B cell (primary cell): ENCODE measurements around the gene MTUS2. TPM values are rescaled to one million over a fixed set of nuclear protein-coding genes. Genes with fewer than 3 reads are reported as not detected.

Experiments
- ATAC-seq: fragments of 200-7000 bp; cut with Tn5 transposase; one replicate; pipeline ENCODE4 v1.10.0; 2021; ENCODE audit warnings: low read depth, mild to moderate bottlenecking, moderate number of reproducible peaks, moderate library complexity
- CTCF ChIA-PET: fragments of 350-600 bp; sonication (Branson Sonifier 250); formaldehyde crosslinking; loops from one replicate; lab custom pipeline; 2021; ENCODE audit warnings: antibody characterized with exemption, inconsistent platforms; lab: Charles Lee
- POLR2A ChIA-PET: fragments of 350-600 bp; sonication (Branson Sonifier 250); formaldehyde crosslinking; loops from one replicate; lab custom pipeline; 2021; ENCODE audit warnings: antibody characterized with exemption; lab: Charles Lee
- DNase-seq: peaks from one replicate; pipeline ENCODE4 v3.0.0; 2013
- H2AFZ ChIP-seq: 2 replicates; pipeline ENCODE4 v1.6.1; 2012; ENCODE audit warnings: mild to moderate bottlenecking, low read depth, low read length; ENCODE audit not compliant: insufficient read depth, poor library complexity, severe bottlenecking
- H3K27ac ChIP-seq, 2 donors: 1 replicate in 1 of 2; 2 replicates in 1 of 2; pipeline ENCODE4 v1.5.1; 2012 to 2013; ENCODE audit warnings: low read length in 2 of 2, mild to moderate bottlenecking in 2 of 2, moderate library complexity in 1 of 2
- H3K27me3 ChIP-seq, 4 experiments: fragments of 200-600 bp in 1 of 4; sonication (generic) in 1 of 4; replicated peaks in 1 of 4; 1 replicate in 2 of 4; 2 replicates in 2 of 4; pipeline versions ENCODE4 v1.6.1 to v1.7.0; 2013 to 2016; ENCODE audit warnings: low read length in 3 of 4, mild to moderate bottlenecking in 2 of 4, mixed read lengths in 1 of 4, moderate library complexity in 1 of 4; ENCODE audit not compliant: insufficient read depth in 4 of 4, control insufficient read depth in 3 of 4; ENCODE audit errors: control extremely low read depth in 1 of 4
- H3K36me3 ChIP-seq, 2 experiments: replicated peaks in 1 of 2; 1 replicate in 1 of 2; 2 replicates in 1 of 2; pipeline versions ENCODE4 v1.6.1 to v1.7.1; 2013; ENCODE audit warnings: low read length in 1 of 2; ENCODE audit not compliant: insufficient read depth in 2 of 2, control insufficient read depth in 1 of 2; ENCODE audit errors: control extremely low read depth in 1 of 2, extremely low read depth in 1 of 2
- H3K4me1 ChIP-seq, 2 donors: fragments of 200-600 bp in 1 of 2; sonication (generic) in 1 of 2; 1 replicate in 1 of 2; 2 replicates in 1 of 2; pipeline versions ENCODE4 v1.5.1 to v1.6.1; 2013 to 2017; ENCODE audit warnings: low read length in 2 of 2; ENCODE audit not compliant: control insufficient read depth in 2 of 2, insufficient read depth in 2 of 2
- H3K4me2 ChIP-seq: replicated peaks from 2 replicates; pipeline ENCODE3; 2012; ENCODE audit warnings: mild to moderate bottlenecking, low read depth, low read length; ENCODE audit not compliant: poor library complexity, severe bottlenecking
- H3K4me3 ChIP-seq, 5 experiments: fragments of 200-600 bp in 1 of 5; sonication (generic) in 1 of 5; 1 replicate in 3 of 5; 2 replicates in 2 of 5; pipeline versions ENCODE4 v1.5.1 to v1.7.0; 2011 to 2016; ENCODE audit warnings: low read length in 4 of 5, mild to moderate bottlenecking in 4 of 5, low read depth in 2 of 5, control low read depth in 1 of 5, moderate library complexity in 1 of 5; ENCODE audit not compliant: insufficient read depth in 1 of 5; ENCODE audit errors: control extremely low read depth in 1 of 5, extremely low read depth in 1 of 5
- H3K79me2 ChIP-seq: fragments of 200-600 bp; sonication (generic); one replicate; pipeline ENCODE4 v1.6.0; 2016; ENCODE audit warnings: low read length; ENCODE audit not compliant: control insufficient read depth, insufficient read depth
- H3K9ac ChIP-seq: fragments of 200-600 bp; sonication (generic); 2 replicates; pipeline ENCODE4 v1.6.1; 2017; ENCODE audit warnings: mild to moderate bottlenecking, low read length, moderate library complexity
- H3K9me3 ChIP-seq, 3 donors: one replicate each; pipeline versions ENCODE4 v1.6.1 to v1.7.1; 2013; ENCODE audit warnings: low read length in 2 of 3; ENCODE audit not compliant: control insufficient read depth in 2 of 3, insufficient read depth in 1 of 3; ENCODE audit errors: control extremely low read depth in 1 of 3
- H4K20me1 ChIP-seq: 2 replicates; pipeline ENCODE4 v1.6.0; 2012; ENCODE audit warnings: mild to moderate bottlenecking, low read length; ENCODE audit not compliant: insufficient read depth, control insufficient read depth, poor library complexity, severe bottlenecking
- H3K27ac Mint-ChIP-seq: one replicate; pipeline ENCODE4 v1.8.0; 2021; ENCODE audit warnings: mixed read lengths
- H3K27me3 Mint-ChIP-seq: one replicate; pipeline ENCODE4 v1.8.0; 2021; ENCODE audit warnings: mixed read lengths
- H3K4me1 Mint-ChIP-seq: one replicate; pipeline ENCODE4 v1.8.0; 2021; ENCODE audit warnings: mixed read lengths
- H3K4me3 Mint-ChIP-seq: one replicate; pipeline ENCODE4 v1.8.0; 2021; ENCODE audit warnings: mixed read lengths
- H3K9me3 Mint-ChIP-seq: one replicate; pipeline ENCODE4 v1.8.0; 2022; ENCODE audit warnings: mixed read lengths; ENCODE audit not compliant: insufficient read depth
- EZH2 ChIP-seq: IDR thresholded peaks from 2 replicates; pipeline ENCODE4 v1.6.1; 2012; ENCODE audit warnings: borderline replicate concordance, low read depth, mild to moderate bottlenecking, moderate library complexity, low read length; ENCODE audit not compliant: insufficient read depth, poor library complexity, severe bottlenecking
- WGBS: methylation state at CpG from one replicate; pipeline ENCODE4 v1.1.5; 2013; ENCODE audit warnings: missing lambda C conversion rate; ENCODE audit not compliant: insufficient coverage; 5-methylcytosine and 5-hydroxymethylcytosine counted together
- intact Hi-C: fragments of 100-400 bp; cut with micrococcal nuclease; formaldehyde crosslinking; loops from one replicate; pipeline ENCODE4 v1.10.0; 2022
- polyA plus RNA-seq: library from polyadenylated mRNA; depleted of rRNA; stranded (reverse); fragments of >200 nt; gene quantifications from 2 replicates; pipeline ENCODE4 v1.2.3, GENCODE V29; 2012
- total RNA-seq, 2 donors: library from RNA; stranded (reverse); fragments of 120-200 nt in 1 of 2; gene quantifications; 1 replicate in 1 of 2; 2 replicates in 1 of 2; pipeline versions ENCODE4 v1.2.3 to v1.2.4, GENCODE V29; 2013 to 2022
- TF ChIP-seq, protein P1 (sequence below): fragments of 200-600 bp; IDR thresholded peaks from one replicate; pipeline ENCODE4 v1.8.0; 2022; ENCODE audit warnings: antibody characterized with exemption, mild to moderate bottlenecking

MTUS2 gene
- total and polyA plus RNA-seq, 2 donors (not counting 1 experiment from before 2014, with no cell fraction given), result 0.12 TPM; not detected in 1

DNA sequence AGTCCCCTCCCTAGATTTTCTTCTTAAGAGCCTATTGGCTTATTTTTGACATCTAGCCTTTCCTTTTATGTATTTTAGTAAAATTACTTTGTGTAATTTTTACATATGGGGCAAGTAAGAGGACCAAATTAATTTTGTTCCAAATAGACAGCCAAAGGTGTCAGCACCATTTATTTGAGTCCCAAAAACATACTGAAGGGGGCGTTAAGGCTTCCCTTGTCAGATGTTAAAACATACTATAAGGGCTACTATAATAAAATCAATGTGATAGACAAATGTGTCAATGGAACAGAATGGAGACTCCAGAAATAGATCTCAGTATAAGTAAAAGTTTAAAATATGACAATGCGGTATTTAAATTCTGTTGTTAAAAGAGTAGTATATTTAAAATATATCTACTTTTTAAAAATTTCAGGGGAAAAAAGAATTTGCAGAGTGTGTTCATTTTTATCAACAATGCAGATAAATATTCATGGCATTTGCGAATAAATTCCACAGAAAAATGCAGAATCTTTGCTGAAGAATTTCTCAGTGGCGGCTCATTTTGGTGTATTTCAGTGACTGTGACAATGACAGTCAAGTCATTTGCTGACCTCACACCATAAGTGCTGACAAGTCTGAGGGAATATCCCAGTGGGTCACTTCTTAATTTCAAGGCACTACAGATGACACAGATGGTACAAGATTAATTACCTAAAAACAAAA is 133.7 kb downstream of the MTUS2 start:
- Histone ChIP-seq H3K79me2 (no peaks in the 10 kb centered on the region), H4K20me1 (no peaks in the 10 kb centered on the region), H3K36me3 (no peaks in the 10 kb centered on the region), H3K4me3 (no peak overlapping the region), H3K4me1 (no peaks in the 10 kb centered on the region), H3K27ac (no peak overlapping the region), H3K9ac (no peak overlapping the region), H3K4me2 (no peak overlapping the region), H3K27me3 (no peaks in the 10 kb centered on the region), H2AFZ (no peak overlapping the region), H3K9me3 (no peaks in the 10 kb centered on the region)
- H3K27me3 Mint-ChIP-seq, result peaks cover 16% of the 10 kb centered on the region
- no peaks in the 10 kb centered on the region for H3K4me1 Mint-ChIP-seq
- POLR2A ChIA-PET, result no interaction called here
- DNase-seq (no peak), ATAC-seq (no peak)
- TF ChIP-seq, protein P1, sequence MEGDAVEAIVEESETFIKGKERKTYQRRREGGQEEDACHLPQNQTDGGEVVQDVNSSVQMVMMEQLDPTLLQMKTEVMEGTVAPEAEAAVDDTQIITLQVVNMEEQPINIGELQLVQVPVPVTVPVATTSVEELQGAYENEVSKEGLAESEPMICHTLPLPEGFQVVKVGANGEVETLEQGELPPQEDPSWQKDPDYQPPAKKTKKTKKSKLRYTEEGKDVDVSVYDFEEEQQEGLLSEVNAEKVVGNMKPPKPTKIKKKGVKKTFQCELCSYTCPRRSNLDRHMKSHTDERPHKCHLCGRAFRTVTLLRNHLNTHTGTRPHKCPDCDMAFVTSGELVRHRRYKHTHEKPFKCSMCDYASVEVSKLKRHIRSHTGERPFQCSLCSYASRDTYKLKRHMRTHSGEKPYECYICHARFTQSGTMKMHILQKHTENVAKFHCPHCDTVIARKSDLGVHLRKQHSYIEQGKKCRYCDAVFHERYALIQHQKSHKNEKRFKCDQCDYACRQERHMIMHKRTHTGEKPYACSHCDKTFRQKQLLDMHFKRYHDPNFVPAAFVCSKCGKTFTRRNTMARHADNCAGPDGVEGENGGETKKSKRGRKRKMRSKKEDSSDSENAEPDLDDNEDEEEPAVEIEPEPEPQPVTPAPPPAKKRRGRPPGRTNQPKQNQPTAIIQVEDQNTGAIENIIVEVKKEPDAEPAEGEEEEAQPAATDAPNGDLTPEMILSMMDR, result no peak
- TF ChIP-seq EZH2, result no peak
- H3K9me3 Mint-ChIP-seq, result no peaks in the 10 kb centered on the region
- no peak overlapping the region for H3K27ac Mint-ChIP-seq
- intact Hi-C loops, result no loop called here
- CTCF ChIA-PET, result no interaction called here
- H3K4me3 Mint-ChIP-seq, result no peak overlapping the region
- 94% methylated on average over 2 of the region's 4 CpGs for WGBS

GRCh38 chr13:28954419-28954725 is 134.2 kb downstream of the MTUS2 start:
- POLR2A ChIA-PET, result no interaction called here
- Histone ChIP-seq H3K4me2 (no peak overlapping the region), H2AFZ (no peak overlapping the region), H3K27me3 (no peaks in the 10 kb centered on the region), H3K79me2 (no peaks in the 10 kb centered on the region), H3K9me3 (no peaks in the 10 kb centered on the region), H3K27ac (no peak overlapping the region), H3K9ac (no peak overlapping the region), H3K4me3 (no peak overlapping the region), H3K4me1 (no peaks in the 10 kb centered on the region), H3K36me3 (no peaks in the 10 kb centered on the region), H4K20me1 (no peaks in the 10 kb centered on the region)
- 92% methylated on average over 5 of the region's 5 CpGs for WGBS
- Mint-ChIP-seq H3K9me3 (no peaks in the 10 kb centered on the region), H3K4me1 (no peaks in the 10 kb centered on the region), H3K4me3 (no peak overlapping the region), H3K27me3 (peaks cover 16% of the 10 kb centered on the region), H3K27ac (no peak overlapping the region)
- CTCF ChIA-PET, result no interaction called here
- intact Hi-C loops, result no loop called here
- ATAC-seq (no peak), DNase-seq (no peak)
- TF ChIP-seq, protein P1, result no peak
- no peak for TF ChIP-seq EZH2
